ENCODE results near the gene AVEN.

The AVEN gene

GRCh38 chr15:33894193-33894592 lies 144.8 kb downstream of the AVEN start:
- no peaks in the 10 kb centered on the region for H3K27me3 Mint-ChIP-seq
- no peaks in the 10 kb centered on the region for H3K36me3 Mint-ChIP-seq
- peaks cover 5% of the 10 kb centered on the region for H3K4me1 Mint-ChIP-seq
- DNase-seq: no peak
- no peaks in the 10 kb centered on the region for H3K9me3 Mint-ChIP-seq
- CTCF ChIA-PET: interaction anchor here (0.6 kb wide), 1 partner anchor 720 kb away, joined by 4 read pairs; no protein-coding TSS in a partner anchor
- H3K4me3 Mint-ChIP-seq: no peak overlapping the region
- H3K27ac Mint-ChIP-seq: no peak overlapping the region

- Mint-ChIP-seq H3K27me3 (no peaks in the 10 kb centered on the region), H3K36me3 (no peaks in the 10 kb centered on the region), H3K9me3 (no peaks in the 10 kb centered on the region), H3K4me3 (no peak overlapping the region), H3K27ac (no peak overlapping the region), H3K4me1 (no peaks in the 10 kb centered on the region)
- CTCF ChIA-PET: no interaction called here
- no peak for DNase-seq
These were observed 150.8 kb downstream of the AVEN start for GRCh38 chr15:33888176-33888575.

- H3K4me3 Mint-ChIP-seq: no peak overlapping the region
- no peaks in the 10 kb centered on the region for H3K36me3 Mint-ChIP-seq
- CTCF ChIA-PET: no interaction called here
- no peaks in the 10 kb centered on the region for H3K27me3 Mint-ChIP-seq
- H3K27ac Mint-ChIP-seq: no peak overlapping the region
- H3K4me1 Mint-ChIP-seq: no peaks in the 10 kb centered on the region
- no peak for DNase-seq
- H3K9me3 Mint-ChIP-seq: no peaks in the 10 kb centered on the region
These were observed 156.1 kb downstream of the AVEN start for GRCh38 chr15:33882921-33883320.

GRCh38 chr15:33874156-33874555 lies 164.8 kb downstream of the AVEN start:
- no peaks in the 10 kb centered on the region for H3K36me3 Mint-ChIP-seq
- CTCF ChIA-PET: no interaction called here
- H3K4me1 Mint-ChIP-seq: no peaks in the 10 kb centered on the region
- H3K27me3 Mint-ChIP-seq: no peaks in the 10 kb centered on the region
- no peak overlapping the region for H3K4me3 Mint-ChIP-seq
- peak overlapping the region; percentile 1 for H3K27ac Mint-ChIP-seq
- DNase-seq: no peak
- no peaks in the 10 kb centered on the region for H3K9me3 Mint-ChIP-seq

DNA sequence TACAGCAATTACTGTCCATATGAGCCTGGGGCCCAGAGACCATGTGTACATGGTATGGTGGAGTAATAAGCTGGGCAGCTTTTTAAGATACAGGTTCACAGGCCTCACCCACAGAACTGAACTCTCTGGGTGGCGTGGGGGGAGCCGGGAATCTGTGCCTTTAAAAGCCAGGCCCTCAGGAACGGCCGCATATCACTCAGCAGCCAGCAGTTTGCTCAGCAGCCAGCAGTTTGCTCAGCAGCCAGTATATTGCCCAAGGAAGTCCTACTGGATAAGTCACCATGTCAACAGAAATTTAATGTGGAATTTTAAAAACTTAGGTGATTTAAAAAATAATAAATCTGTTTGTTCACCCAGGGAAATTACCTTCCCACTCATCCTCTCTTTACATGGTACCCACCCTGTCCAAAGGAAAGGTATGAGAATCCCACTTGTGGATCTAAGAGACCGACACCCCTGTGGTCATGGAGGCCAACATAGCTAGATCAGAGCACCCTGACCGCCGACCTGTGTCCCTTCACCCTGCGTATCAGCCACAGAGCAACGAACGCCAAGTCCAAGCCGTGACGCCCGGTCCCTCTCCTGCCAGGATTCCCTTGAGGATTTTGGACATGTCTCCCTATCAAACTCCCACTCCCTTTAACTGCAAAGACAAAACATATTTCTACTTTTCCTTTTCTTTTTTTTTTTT lies 166.4 kb downstream of the AVEN start:
- H3K27ac Mint-ChIP-seq: no peak overlapping the region
- H3K4me1 Mint-ChIP-seq: no peaks in the 10 kb centered on the region
- CTCF ChIA-PET: no interaction called here

GRCh38 chr15:33871980-33872379 lies 167.0 kb downstream of the AVEN start:
- CTCF ChIA-PET: no interaction called here
- H3K4me3 Mint-ChIP-seq: no peak overlapping the region
- H3K27ac Mint-ChIP-seq: no peak overlapping the region
- no peaks in the 10 kb centered on the region for H3K4me1 Mint-ChIP-seq
- no peaks in the 10 kb centered on the region for H3K36me3 Mint-ChIP-seq
- H3K9me3 Mint-ChIP-seq: no peaks in the 10 kb centered on the region
- DNase-seq: no peak
- H3K27me3 Mint-ChIP-seq: no peaks in the 10 kb centered on the region

More for the DNA sequence above, 166.4 kb downstream of the AVEN start:
- H3K4me3 Mint-ChIP-seq: no peak overlapping the region
- DNase-seq: no peak
- H3K27me3 Mint-ChIP-seq: no peaks in the 10 kb centered on the region
- H3K36me3 Mint-ChIP-seq: no peaks in the 10 kb centered on the region
- H3K9me3 Mint-ChIP-seq: no peaks in the 10 kb centered on the region

DNA sequence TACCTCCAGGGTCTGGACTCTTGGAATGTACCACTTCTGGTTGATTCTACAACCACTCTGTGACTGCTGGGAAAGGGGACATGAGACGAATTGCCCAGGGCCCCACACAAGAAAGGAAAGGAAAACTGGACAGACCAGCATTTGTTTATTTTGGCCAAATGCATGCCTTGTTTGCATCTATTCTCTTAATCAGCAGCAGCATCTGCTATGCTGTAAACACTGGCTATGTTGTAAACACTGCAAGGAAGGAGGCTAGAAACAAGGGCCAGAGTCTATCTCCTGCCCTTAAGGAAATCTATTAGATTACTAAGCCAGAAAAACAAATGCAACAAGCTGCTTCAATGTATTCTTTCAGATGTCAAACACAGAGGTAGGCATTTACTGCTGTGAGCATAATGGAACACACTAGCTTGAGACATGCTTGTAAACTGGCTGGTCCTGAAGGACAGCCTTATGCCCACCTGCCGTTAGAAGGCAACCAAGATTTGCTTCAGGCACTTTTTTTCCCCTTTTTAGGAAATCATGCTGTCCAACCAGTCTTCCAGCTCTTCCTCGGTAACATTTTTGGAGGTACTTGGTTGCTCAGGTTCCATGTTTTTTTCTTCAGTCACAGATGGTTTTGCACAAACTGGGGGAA lies 172.8 kb downstream of the AVEN start:
- no peak for DNase-seq
- no peak overlapping the region for H3K4me3 Mint-ChIP-seq
- no peaks in the 10 kb centered on the region for H3K4me1 Mint-ChIP-seq
- H3K27me3 Mint-ChIP-seq: no peaks in the 10 kb centered on the region
- no peak overlapping the region for H3K27ac Mint-ChIP-seq
- CTCF ChIA-PET: no interaction called here
- no peaks in the 10 kb centered on the region for H3K9me3 Mint-ChIP-seq
- peaks cover 11% of the 10 kb centered on the region for H3K36me3 Mint-ChIP-seq

GRCh38 chr15:33865416-33865815 lies 173.6 kb downstream of the AVEN start:
- Mint-ChIP-seq H3K9me3 (no peaks in the 10 kb centered on the region), H3K27ac (no peak overlapping the region), H3K36me3 (peaks cover 11% of the 10 kb centered on the region), H3K27me3 (no peaks in the 10 kb centered on the region), H3K4me1 (no peaks in the 10 kb centered on the region), H3K4me3 (no peak overlapping the region)
- no peak for DNase-seq
- CTCF ChIA-PET: no interaction called here

DNA sequence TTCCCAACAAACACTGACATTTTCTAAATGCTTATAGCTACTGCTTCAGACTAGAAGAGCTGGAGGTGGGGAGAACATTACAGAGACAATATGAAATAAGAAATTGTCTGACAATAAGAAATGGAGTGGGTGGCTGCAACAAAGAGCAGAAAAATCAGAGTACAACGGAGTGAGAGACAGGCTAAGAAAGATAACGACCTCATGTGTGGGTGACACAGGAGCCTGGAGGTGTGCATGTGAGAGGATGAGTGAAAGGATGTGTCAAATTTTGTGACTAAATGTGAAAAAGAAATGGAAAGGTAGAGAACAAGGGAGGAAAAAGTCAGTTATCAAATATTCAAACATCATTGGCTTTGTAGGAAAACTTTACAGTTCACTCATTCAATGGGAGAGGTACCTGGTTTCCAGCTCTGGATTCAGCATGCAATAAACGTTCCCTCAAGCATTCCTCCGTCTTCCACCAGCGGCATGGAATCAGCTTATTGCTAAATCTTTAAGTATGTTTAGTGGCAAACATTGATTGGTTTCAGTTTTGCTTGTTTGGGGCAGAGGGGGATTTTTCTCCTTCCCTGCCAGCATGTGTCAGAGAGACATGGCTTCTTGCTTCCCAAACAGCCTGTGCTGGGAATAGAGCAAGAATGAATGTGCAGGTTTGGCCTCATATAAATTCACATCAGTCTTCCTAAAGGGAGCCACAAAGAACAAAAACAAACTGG lies 174.5 kb downstream of the AVEN start:
- Mint-ChIP-seq H3K36me3 (peaks cover 11% of the 10 kb centered on the region), H3K9me3 (no peaks in the 10 kb centered on the region), H3K4me3 (no peak overlapping the region), H3K27ac (no peak overlapping the region), H3K27me3 (no peaks in the 10 kb centered on the region), H3K4me1 (no peaks in the 10 kb centered on the region)
- CTCF ChIA-PET: no interaction called here
- DNase-seq: no peak

GRCh38 chr15:33860754-33861153 lies 178.2 kb downstream of the AVEN start:
- H3K36me3 Mint-ChIP-seq: peaks cover 7% of the 10 kb centered on the region
- no peaks in the 10 kb centered on the region for H3K4me1 Mint-ChIP-seq
- no peaks in the 10 kb centered on the region for H3K9me3 Mint-ChIP-seq
- no peak for DNase-seq
- no peaks in the 10 kb centered on the region for H3K27me3 Mint-ChIP-seq
- no peak overlapping the region for H3K4me3 Mint-ChIP-seq
- H3K27ac Mint-ChIP-seq: no peak overlapping the region
- CTCF ChIA-PET: no interaction called here

DNA sequence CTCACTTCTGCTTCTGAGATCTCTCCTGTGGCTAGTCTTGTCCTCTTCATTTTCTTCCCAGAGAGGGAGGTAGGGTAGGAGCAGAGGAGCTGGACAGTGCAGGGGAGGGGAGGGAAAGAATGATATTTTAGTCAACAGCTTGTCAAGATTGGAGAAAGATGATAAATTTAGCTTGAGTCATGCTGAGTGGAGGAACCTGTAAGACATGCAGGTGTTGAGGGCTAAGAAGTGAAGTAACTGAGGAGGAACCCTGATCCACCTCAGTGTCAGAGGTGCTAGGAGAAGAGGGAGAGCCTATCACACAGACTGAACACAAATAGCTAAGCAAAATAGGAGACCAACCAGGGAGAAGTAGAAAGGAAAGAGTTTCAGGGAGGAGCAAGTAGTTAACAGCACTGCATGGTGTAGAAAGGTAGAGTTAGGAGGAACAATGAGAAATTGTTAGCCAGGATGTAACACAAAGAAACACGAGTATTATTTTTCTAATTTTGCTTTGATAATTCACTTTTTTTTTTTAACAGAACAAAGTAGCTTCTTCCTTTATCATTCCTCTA lies 178.9 kb downstream of the AVEN start:
- DNase-seq: no peak
- no peaks in the 10 kb centered on the region for H3K27me3 Mint-ChIP-seq
- no peaks in the 10 kb centered on the region for H3K9me3 Mint-ChIP-seq
- H3K4me3 Mint-ChIP-seq: no peak overlapping the region
- H3K36me3 Mint-ChIP-seq: peaks cover 7% of the 10 kb centered on the region
- no peaks in the 10 kb centered on the region for H3K4me1 Mint-ChIP-seq
- CTCF ChIA-PET: no interaction called here
- H3K27ac Mint-ChIP-seq: no peak overlapping the region

GRCh38 chr15:33858836-33859235 lies 180.2 kb downstream of the AVEN start:
- no peaks in the 10 kb centered on the region for H3K4me1 Mint-ChIP-seq
- H3K4me3 Mint-ChIP-seq: no peak overlapping the region
- H3K27ac Mint-ChIP-seq: no peak overlapping the region
- CTCF ChIA-PET: no interaction called here
- peaks cover 3% of the 10 kb centered on the region for H3K36me3 Mint-ChIP-seq
- no peaks in the 10 kb centered on the region for H3K27me3 Mint-ChIP-seq
- H3K9me3 Mint-ChIP-seq: no peaks in the 10 kb centered on the region
- DNase-seq: no peak

- no peak overlapping the region for H3K4me3 Mint-ChIP-seq
- H3K27ac Mint-ChIP-seq: no peak overlapping the region
- no peaks in the 10 kb centered on the region for H3K4me1 Mint-ChIP-seq
- no peaks in the 10 kb centered on the region for H3K36me3 Mint-ChIP-seq
- H3K27me3 Mint-ChIP-seq: no peaks in the 10 kb centered on the region
- CTCF ChIA-PET: no interaction called here
- DNase-seq: no peak
- no peaks in the 10 kb centered on the region for H3K9me3 Mint-ChIP-seq
These were observed 181.3 kb downstream of the AVEN start for GRCh38 chr15:33857726-33858125.

- DNase-seq: no peak
- Mint-ChIP-seq H3K4me3 (no peak overlapping the region), H3K27me3 (no peaks in the 10 kb centered on the region), H3K4me1 (no peaks in the 10 kb centered on the region), H3K9me3 (no peaks in the 10 kb centered on the region), H3K27ac (no peak overlapping the region), H3K36me3 (no peaks in the 10 kb centered on the region)
- CTCF ChIA-PET: no interaction called here
These were observed 186.4 kb downstream of the AVEN start for GRCh38 chr15:33852570-33852969.

- CTCF ChIA-PET: no interaction called here
- H3K4me3 Mint-ChIP-seq: no peak overlapping the region
- H3K4me1 Mint-ChIP-seq: no peaks in the 10 kb centered on the region
- H3K27me3 Mint-ChIP-seq: no peaks in the 10 kb centered on the region
- no peaks in the 10 kb centered on the region for H3K36me3 Mint-ChIP-seq
- no peak overlapping the region for H3K27ac Mint-ChIP-seq
- DNase-seq: no peak
- no peaks in the 10 kb centered on the region for H3K9me3 Mint-ChIP-seq
These were observed 186.9 kb downstream of the AVEN start for GRCh38 chr15:33852094-33852493.
